Trophoblast cell (in vitro differentiated cells and primary cell): ENCODE results near the gene ZMYM2.

Experiments
- DNase-seq, 2 donors: peaks; one replicate each; pipeline ENCODE4 v3.0.0-alpha.2; 2016
- H2AFZ ChIP-seq: 2 replicates; pipeline ENCODE4 v1.6.1; 2013; ENCODE audit warnings: low read length, moderate library complexity, mild to moderate bottlenecking; ENCODE audit not compliant: insufficient read depth, poor library complexity
- H2AK5ac ChIP-seq: 2 replicates; pipeline ENCODE4 v1.6.1; 2013; ENCODE audit warnings: mild to moderate bottlenecking, low read length
- H2BK120ac ChIP-seq: 2 replicates; pipeline ENCODE4 v1.6.1; 2013; ENCODE audit warnings: low read length, mild to moderate bottlenecking, moderate library complexity; ENCODE audit not compliant: insufficient read depth, poor library complexity
- H2BK12ac ChIP-seq: 2 replicates; pipeline ENCODE4 v1.6.1; 2013; ENCODE audit warnings: mild to moderate bottlenecking, low read length, moderate library complexity
- H2BK5ac ChIP-seq: 2 replicates; pipeline ENCODE4 v1.6.1; 2013; ENCODE audit warnings: low read length, low read depth, moderate library complexity, mild to moderate bottlenecking; ENCODE audit not compliant: poor library complexity
- H3K14ac ChIP-seq: 2 replicates; pipeline ENCODE4 v1.6.1; 2013; ENCODE audit warnings: mild to moderate bottlenecking, low read length
- H3K18ac ChIP-seq: 2 replicates; pipeline ENCODE4 v1.6.1; 2013; ENCODE audit warnings: mild to moderate bottlenecking, low read length
- H3K23ac ChIP-seq: 2 replicates; pipeline ENCODE4 v1.6.1; 2013; ENCODE audit warnings: low read length
- H3K27ac ChIP-seq: 2 replicates; pipeline ENCODE4 v1.5.1; 2013; ENCODE audit warnings: low read depth, mild to moderate bottlenecking, inconsistent platforms, low read length, moderate library complexity
- H3K27me3 ChIP-seq: 2 replicates; pipeline ENCODE4 v1.6.1; 2013; ENCODE audit warnings: inconsistent platforms, mild to moderate bottlenecking, low read length, moderate library complexity; ENCODE audit not compliant: insufficient read depth
- H3K36me3 ChIP-seq, 2 experiments: 1 replicate in 1 of 2; 2 replicates in 1 of 2; pipeline ENCODE4 v1.6.1; 2013; ENCODE audit warnings: low read length in 2 of 2, mild to moderate bottlenecking in 2 of 2, moderate library complexity in 1 of 2; ENCODE audit not compliant: insufficient read depth in 2 of 2, control insufficient read depth in 1 of 2
- H3K4ac ChIP-seq: 2 replicates; pipeline ENCODE4 v1.6.1; 2013; ENCODE audit warnings: low read depth, mild to moderate bottlenecking, low read length, moderate library complexity
- H3K4me1 ChIP-seq, 2 experiments: 1 replicate in 1 of 2; 2 replicates in 1 of 2; pipeline ENCODE4 v1.6.1; 2013; ENCODE audit warnings: low read length in 2 of 2, mild to moderate bottlenecking in 2 of 2, moderate library complexity in 1 of 2; ENCODE audit not compliant: insufficient read depth in 2 of 2, control insufficient read depth in 1 of 2
- H3K4me2 ChIP-seq: 2 replicates; pipeline ENCODE4 v1.6.1; 2013; ENCODE audit warnings: inconsistent platforms, mild to moderate bottlenecking, low read length, moderate library complexity
- H3K4me3 ChIP-seq: 2 replicates; pipeline ENCODE4 v1.5.1; 2013; ENCODE audit warnings: mild to moderate bottlenecking, low read depth, low read length, inconsistent platforms
- H3K79me1 ChIP-seq: one replicate; pipeline ENCODE4 v1.6.1; 2013; ENCODE audit warnings: low read length
- H3K79me2 ChIP-seq: 2 replicates; pipeline ENCODE4 v1.6.1; 2013; ENCODE audit warnings: low read length, mild to moderate bottlenecking; ENCODE audit not compliant: control insufficient read depth, insufficient read depth, poor library complexity
- H3K9ac ChIP-seq: 2 replicates; pipeline ENCODE4 v1.6.1; 2013; ENCODE audit warnings: mild to moderate bottlenecking, low read length
- H3K9me3 ChIP-seq: 2 replicates; pipeline ENCODE4 v1.6.1; 2013; ENCODE audit warnings: low read depth, mild to moderate bottlenecking, control low read depth, inconsistent platforms, low read length; ENCODE audit not compliant: insufficient read depth
- H4K12ac ChIP-seq: 2 replicates; pipeline ENCODE4 v1.6.1; 2013; ENCODE audit warnings: low read depth, mild to moderate bottlenecking, low read length, moderate library complexity
- H4K8ac ChIP-seq: 2 replicates; pipeline ENCODE4 v1.6.1; 2013; ENCODE audit warnings: low read depth, mild to moderate bottlenecking, low read length, moderate library complexity
- H4K91ac ChIP-seq: one replicate; pipeline ENCODE4 v1.6.1; 2013; ENCODE audit warnings: low read depth, mild to moderate bottlenecking, low read length, moderate library complexity
- WGBS: extraction: QIAGEN DNeasy Blood & Tissue Kit; methylation state at CpG from one replicate; pipeline ENCODE4 v1.1.7; 2013; ENCODE audit warnings: missing lambda C conversion rate; ENCODE audit not compliant: insufficient read length, insufficient coverage; ENCODE audit errors: extremely low coverage; 5-methylcytosine and 5-hydroxymethylcytosine counted together

The ZMYM2 gene

GRCh38 chr13:19978831-19979437, 20.4 kb downstream of the ZMYM2 start:
- Histone ChIP-seq H3K23ac (no peak overlapping the region), H3K4me3 (no peak overlapping the region), H2BK12ac (no peak overlapping the region), H2AK5ac (no peak overlapping the region), H3K27me3 (no peaks in the 10 kb centered on the region), H4K8ac (no peak overlapping the region), H3K4ac (no peak overlapping the region), H3K4me2 (no peak overlapping the region), H4K12ac (no peak overlapping the region), H3K9me3 (no peaks in the 10 kb centered on the region), H3K9ac (no peak overlapping the region), H2AFZ (no peak overlapping the region), H3K36me3 (peaks cover 5 to 21% of the 10 kb centered on the region in 2 experiments), H3K27ac (no peak overlapping the region), H3K4me1 (peaks cover 0 to 2% of the 10 kb centered on the region in 2 experiments), H3K14ac (no peak overlapping the region), H2BK5ac (no peak overlapping the region), H4K91ac (no peak overlapping the region), H3K18ac (no peak overlapping the region), H3K79me2 (peaks cover 3% of the 10 kb centered on the region), H3K79me1 (no peaks in the 10 kb centered on the region), H2BK120ac (no peak overlapping the region)
- WGBS: no CpG with 5 or more reads among the region's 4 CpGs
- no peak for DNase-seq

DNA sequence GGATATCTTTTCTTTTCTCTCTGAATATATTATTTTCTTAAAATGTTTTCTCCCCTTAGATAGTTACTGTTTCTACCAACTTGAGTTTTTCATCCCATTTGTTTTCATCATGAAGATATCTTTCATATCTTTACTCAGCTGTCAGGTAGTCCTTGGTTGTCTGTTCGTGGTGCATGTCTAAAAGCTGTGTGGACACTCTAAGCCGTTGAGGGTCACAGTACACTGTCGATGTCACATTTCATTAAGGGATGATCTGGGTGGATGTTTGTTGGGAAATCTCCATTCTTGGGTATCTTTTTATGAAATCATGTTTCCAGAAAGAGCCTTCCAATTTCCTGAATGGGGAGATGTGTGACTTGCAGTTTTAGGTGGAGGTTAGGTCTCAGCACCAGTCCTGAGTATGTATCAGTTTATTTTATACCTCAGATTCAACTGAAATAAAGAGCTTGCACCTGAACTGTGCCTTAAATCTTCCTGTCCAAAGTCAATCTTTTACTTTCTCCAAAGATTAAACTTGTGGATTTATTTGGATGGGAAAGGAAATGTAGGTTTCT, 23.2 kb downstream of the ZMYM2 start:
- Histone ChIP-seq H3K18ac (no peak overlapping the region), H3K36me3 (peaks cover 3 to 21% of the 10 kb centered on the region in 2 experiments), H4K12ac (no peak overlapping the region), H3K14ac (no peak overlapping the region), H3K4me3 (no peak overlapping the region), H3K4me1 (peaks cover 0 to 2% of the 10 kb centered on the region in 2 experiments), H3K79me1 (no peaks in the 10 kb centered on the region), H3K9ac (no peak overlapping the region), H3K27ac (no peak overlapping the region), H4K91ac (no peak overlapping the region), H3K23ac (no peak overlapping the region), H4K8ac (no peak overlapping the region), H2BK12ac (no peak overlapping the region), H3K9me3 (no peaks in the 10 kb centered on the region), H3K27me3 (no peaks in the 10 kb centered on the region), H2BK5ac (no peak overlapping the region), H3K4me2 (no peak overlapping the region), H3K4ac (no peak overlapping the region), H2AK5ac (no peak overlapping the region), H2BK120ac (no peak overlapping the region), H2AFZ (no peak overlapping the region), H3K79me2 (peaks cover 5% of the 10 kb centered on the region)
- WGBS: no CpG with 5 or more reads among the region's 3 CpGs
- DNase-seq: no peak

- H3K18ac ChIP-seq: no peak overlapping the region
- H3K23ac ChIP-seq: no peak overlapping the region
- no peak overlapping the region for H2AFZ ChIP-seq
- no peak overlapping the region for H3K4me2 ChIP-seq
- peaks cover 5% of the 10 kb centered on the region for H3K79me2 ChIP-seq
- peaks cover 3 to 25% of the 10 kb centered on the region in 2 experiments for H3K36me3 ChIP-seq
- H3K9ac ChIP-seq: no peak overlapping the region
- H3K27me3 ChIP-seq: no peaks in the 10 kb centered on the region
- no peak overlapping the region for H3K4me3 ChIP-seq
- H2AK5ac ChIP-seq: no peak overlapping the region
- WGBS: no CpG with 5 or more reads among the region's 5 CpGs
- H3K9me3 ChIP-seq: no peaks in the 10 kb centered on the region
- no peak overlapping the region for H3K27ac ChIP-seq
- H4K12ac ChIP-seq: no peak overlapping the region
- no peak overlapping the region for H2BK5ac ChIP-seq
- no peak overlapping the region for H2BK12ac ChIP-seq
- H2BK120ac ChIP-seq: no peak overlapping the region
- H3K14ac ChIP-seq: no peak overlapping the region
- no peak for DNase-seq
- H3K4me1 ChIP-seq: peaks cover 0 to 2% of the 10 kb centered on the region in 2 experiments
- H4K91ac ChIP-seq: no peak overlapping the region
- H3K4ac ChIP-seq: no peak overlapping the region
- no peaks in the 10 kb centered on the region for H3K79me1 ChIP-seq
- H4K8ac ChIP-seq: no peak overlapping the region
Measured at GRCh38 chr13:19982447-19983043, 24.0 kb downstream of the ZMYM2 start.

GRCh38 chr13:19984430-19985218, 26.1 kb downstream of the ZMYM2 start:
- no peaks in the 10 kb centered on the region for H3K27me3 ChIP-seq
- H2BK12ac ChIP-seq: no peak overlapping the region
- H3K79me2 ChIP-seq: peaks cover 5% of the 10 kb centered on the region
- DNase-seq: peak; percentile 11 to 59
- no peak overlapping the region for H2AK5ac ChIP-seq
- no peaks in the 10 kb centered on the region for H3K9me3 ChIP-seq
- no peak overlapping the region for H4K91ac ChIP-seq
- H3K4me1 ChIP-seq: peaks cover 2% of the 10 kb centered on the region in 2 experiments
- no peaks in the 10 kb centered on the region for H3K79me1 ChIP-seq
- H4K12ac ChIP-seq: no peak overlapping the region
- H3K23ac ChIP-seq: no peak overlapping the region
- H3K14ac ChIP-seq: no peak overlapping the region
- H3K4me2 ChIP-seq: no peak overlapping the region
- no peak overlapping the region for H3K18ac ChIP-seq
- H3K4me3 ChIP-seq: no peak overlapping the region
- no peak overlapping the region for H3K27ac ChIP-seq
- H3K9ac ChIP-seq: no peak overlapping the region
- no peak overlapping the region for H2AFZ ChIP-seq
- no peak overlapping the region for H4K8ac ChIP-seq
- peak overlapping the region; percentile 71 for H3K4ac ChIP-seq
- WGBS: no CpG with 5 or more reads among the region's 5 CpGs
- no peak overlapping the region for H2BK120ac ChIP-seq
- H2BK5ac ChIP-seq: no peak overlapping the region
- peaks cover 3 to 29% of the 10 kb centered on the region in 2 experiments for H3K36me3 ChIP-seq
